GM23338 (cell line): ENCODE results near the gene PKLR. TPM values are rescaled to one million over a fixed set of nuclear protein-coding genes. Genes with fewer than 3 reads are reported as not detected.

Experiments
- ATAC-seq: fragments of 200-7000 bp; cut with Tn5 transposase; 3 replicates; pipeline ENCODE4 v1.9.1; 2020
- DNase-seq: peaks from one replicate; pipeline ENCODE4 v3.0.0-alpha.2; 2015; ENCODE audit warnings: low spot score
- H2AFZ ChIP-seq: fragments of 200-600 bp; sonication (generic); 2 replicates; pipeline ENCODE4 v1.8.0; 2016; ENCODE audit warnings: antibody characterized with exemption, mild to moderate bottlenecking, moderate library complexity
- H3F3A ChIP-seq: fragments of 200-600 bp; sonication (generic); replicated peaks from 2 replicates; pipeline ENCODE4 v1.8.0; 2017; ENCODE audit warnings: antibody characterized with exemption, mixed run types, low read depth
- H3K27ac ChIP-seq: fragments of 200-600 bp; sonication (generic); 2 replicates; pipeline ENCODE4 v1.6.1; 2016; ENCODE audit warnings: low read depth
- H3K27me3 ChIP-seq: fragments of 200-600 bp; sonication (generic); 2 replicates; pipeline ENCODE4 v1.8.0; 2016; ENCODE audit warnings: mild to moderate bottlenecking, mixed run types, moderate library complexity; ENCODE audit not compliant: insufficient read depth
- H3K36me3 ChIP-seq: fragments of 200-600 bp; sonication (generic); 2 replicates; pipeline ENCODE4 v1.8.0; 2016; ENCODE audit warnings: mild to moderate bottlenecking; ENCODE audit not compliant: insufficient read depth
- H3K4me1 ChIP-seq: fragments of 200-600 bp; sonication (generic); 2 replicates; pipeline ENCODE4 v1.8.0; 2016; ENCODE audit warnings: mild to moderate bottlenecking, moderate library complexity; ENCODE audit not compliant: insufficient read depth
- H3K4me2 ChIP-seq: fragments of 200-600 bp; sonication (generic); 2 replicates; pipeline ENCODE4 v1.7.1; 2017; ENCODE audit warnings: mixed run types
- H3K4me3 ChIP-seq: fragments of 200-600 bp; sonication (generic); 2 replicates; pipeline ENCODE4 v1.6.1; 2016; ENCODE audit warnings: mixed run types
- H3K79me2 ChIP-seq: fragments of 200-600 bp; sonication (generic); replicated peaks from 2 replicates; pipeline ENCODE4 v1.8.0; 2017; ENCODE audit warnings: mild to moderate bottlenecking; ENCODE audit not compliant: insufficient read depth
- H3K9me2 ChIP-seq: fragments of 200-600 bp; sonication (generic); 2 replicates; pipeline ENCODE4 v1.8.0; 2017; ENCODE audit not compliant: insufficient read depth
- H4K20me1 ChIP-seq: fragments of 200-600 bp; sonication (generic); replicated peaks from 2 replicates; pipeline ENCODE4 v1.8.0; 2017; ENCODE audit warnings: mild to moderate bottlenecking; ENCODE audit not compliant: insufficient read depth
- H3K27ac Mint-ChIP-seq: 2 replicates; pipeline ENCODE4 v1.8.0; 2020; ENCODE audit warnings: inconsistent platforms, mild to moderate bottlenecking, moderate library complexity, mixed read lengths
- H3K27me3 Mint-ChIP-seq: 3 replicates; pipeline ENCODE4 v1.8.0; 2022; ENCODE audit warnings: low read depth, mild to moderate bottlenecking, moderate library complexity, mixed read lengths, inconsistent platforms; ENCODE audit not compliant: insufficient read depth, poor library complexity
- H3K36me3 Mint-ChIP-seq: 3 replicates; pipeline ENCODE4 v1.8.0; 2021; ENCODE audit warnings: low read depth, mild to moderate bottlenecking, inconsistent platforms, moderate library complexity, mixed read lengths
- H3K4me1 Mint-ChIP-seq: 3 replicates; pipeline ENCODE4 v1.8.0; 2020; ENCODE audit warnings: mild to moderate bottlenecking, inconsistent platforms, mixed read lengths
- H3K4me3 Mint-ChIP-seq: 3 replicates; pipeline ENCODE4 v1.8.0; 2021; ENCODE audit warnings: moderate library complexity, mild to moderate bottlenecking, inconsistent platforms, mixed read lengths
- H3K9me3 Mint-ChIP-seq: 3 replicates; pipeline ENCODE4 v1.8.0; 2020; ENCODE audit warnings: moderate library complexity, mild to moderate bottlenecking, inconsistent platforms, mixed read lengths
- CREB1 ChIP-seq: fragments of 250-450 bp; sonication (Bioruptor Pico); IDR thresholded peaks from 2 replicates; pipeline ENCODE4 v1.5.0; 2020; ENCODE audit warnings: low read depth, mild to moderate bottlenecking, moderate library complexity
- EZH2phosphoT487 ChIP-seq: fragments of 200-600 bp; sonication (generic); IDR thresholded peaks from one replicate; pipeline ENCODE4 v1.8.1; 2018; ENCODE audit warnings: antibody characterized with exemption; ENCODE audit not compliant: unreplicated experiment
- JUNB ChIP-seq: IDR thresholded peaks from one replicate; pipeline ENCODE4 v1.6.1; 2016; ENCODE audit warnings: antibody characterized with exemption; ENCODE audit not compliant: unreplicated experiment
- NANOG ChIP-seq: IDR thresholded peaks from 2 replicates; pipeline ENCODE4 v1.6.1; 2016; ENCODE audit warnings: antibody characterized with exemption, borderline replicate concordance
- POLR2AphosphoS5 ChIP-seq: IDR thresholded peaks from 2 replicates; pipeline ENCODE4 v1.6.1; 2016; ENCODE audit warnings: antibody characterized with exemption, low read depth
- STAT1 ChIP-seq: IDR thresholded peaks from one replicate; pipeline ENCODE4 v1.6.1; 2016; ENCODE audit warnings: antibody characterized with exemption; ENCODE audit not compliant: unreplicated experiment
- ZNF114 ChIP-seq: fragments of 250-450 bp; sonication (Bioruptor Pico); IDR thresholded peaks from 2 replicates; pipeline ENCODE4 v1.5.0; 2020; ENCODE audit warnings: mild to moderate bottlenecking, moderate library complexity
- polyA plus RNA-seq: library from polyadenylated mRNA; unstranded; fragments of >200 nt; fragmentation: Nextera tagmentation; extraction: Ambion mirVana; gene quantifications from 2 replicates; pipeline ENCODE4 v1.2.1, GENCODE V29; 2016
- total RNA-seq: library from RNA; depleted of rRNA; stranded (reverse); fragments of >200 nt; shearing (Covaris generic); gene quantifications from 2 replicates; pipeline ENCODE4 v1.2.3, GENCODE V29; 2014
- TF ChIP-seq, protein P1 (sequence below): IDR thresholded peaks from 2 replicates; pipeline ENCODE4 v1.6.1; 2016; ENCODE audit warnings: antibody characterized with exemption
- TF ChIP-seq, protein P2 (sequence below), 2 experiments: fragments of 200-600 bp in 1 of 2; sonication (generic) in 1 of 2; conservative IDR thresholded peaks; 2 replicates each; pipeline versions ENCODE4 v1.5.1 to v1.6.1; 2016 to 2017; ENCODE audit warnings: antibody characterized with exemption in 2 of 2, low read depth in 2 of 2, mild to moderate bottlenecking in 2 of 2, moderate library complexity in 1 of 2

The PKLR gene
- total and polyA plus RNA-seq, 2 experiments from 2014 or later, result 2.0 to 3.7 TPM

DNA sequence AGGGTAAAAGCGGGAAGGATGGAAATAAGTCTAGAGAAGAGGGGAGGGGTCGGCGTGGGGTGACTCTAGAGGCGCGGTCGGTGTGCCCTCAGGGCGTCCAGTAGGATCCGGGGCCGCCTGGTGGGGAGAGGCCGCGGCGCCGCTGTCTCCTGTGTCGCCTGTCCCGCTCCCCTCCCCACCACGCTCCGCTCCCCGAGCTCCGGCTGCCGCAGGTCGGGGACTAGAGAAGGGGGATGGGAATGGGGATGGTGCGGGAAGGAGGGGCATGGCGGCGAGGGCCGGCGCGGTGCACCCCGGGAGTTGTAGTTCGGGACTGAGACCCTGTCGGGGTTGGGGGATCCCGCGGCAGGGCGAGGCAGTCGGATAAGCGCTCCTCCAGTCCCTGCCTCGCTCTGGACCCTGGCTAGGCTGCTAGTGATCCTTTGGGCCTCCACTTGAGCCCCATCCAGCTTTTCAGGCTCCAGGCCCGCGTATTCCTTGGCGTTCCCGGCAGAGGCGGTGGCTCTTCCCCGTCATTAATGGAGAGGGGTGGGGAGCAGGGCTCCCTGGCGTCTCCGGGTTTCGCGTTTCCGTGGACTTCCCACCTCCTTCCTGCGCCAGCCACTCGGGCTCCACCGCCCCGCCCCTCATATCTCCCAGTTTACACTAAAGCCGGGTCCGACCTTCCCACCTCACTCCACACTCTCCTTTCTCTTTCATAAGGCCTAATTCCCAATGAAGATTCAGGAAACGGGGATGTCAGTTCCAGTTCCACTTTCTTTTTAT lies 45.8 kb downstream of the PKLR start, which contains the start of gene ENTREP3:
Gene ENTREP3, minus strand, starts transcription at position 241 of the 765 bp plus-strand sequence. CDS start 606 bp downstream, outside the sequence.
- H3K4me1 Mint-ChIP-seq, result peaks cover 28% of the 10 kb centered on the region
- Histone ChIP-seq H3F3A (peaks cover 15% of the 10 kb centered on the region; the same call in 1 of the 2 replicates), H3K36me3 (peaks cover 9% of the 10 kb centered on the region; the same call in 1 of the 2 replicates), H3K27ac (peak within 1 kb of the TSS; percentile 76; the same call in 1 of the 2 replicates), H4K20me1 (no peaks in the 10 kb centered on the region), H3K79me2 (no peaks in the 10 kb centered on the region; the same call in none of the 2 replicates), H3K27me3 (no peaks in the 10 kb centered on the region), H3K4me1 (peaks cover 12% of the 10 kb centered on the region; the same call in 1 of the 2 replicates), H3K9me2 (no peaks in the 10 kb centered on the region), H2AFZ (peak within 1 kb of the TSS; percentile 88), H3K4me2 (peak within 1 kb of the TSS; percentile 98), H3K4me3 (peak within 1 kb of the TSS; percentile 89)
- peak within 1 kb of the TSS; percentile 57 for H3K27ac Mint-ChIP-seq
- DNase-seq, result peak; percentile 96
- TF ChIP-seq POLR2AphosphoS5 (peak; percentile 87), CREB1 (CRISPR knock-in tag) (0 out of 2 replicates have a peak, but pooled peaks have one; percentile 24), EZH2phosphoT487 (no peak)
- TF ChIP-seq, protein P1, sequence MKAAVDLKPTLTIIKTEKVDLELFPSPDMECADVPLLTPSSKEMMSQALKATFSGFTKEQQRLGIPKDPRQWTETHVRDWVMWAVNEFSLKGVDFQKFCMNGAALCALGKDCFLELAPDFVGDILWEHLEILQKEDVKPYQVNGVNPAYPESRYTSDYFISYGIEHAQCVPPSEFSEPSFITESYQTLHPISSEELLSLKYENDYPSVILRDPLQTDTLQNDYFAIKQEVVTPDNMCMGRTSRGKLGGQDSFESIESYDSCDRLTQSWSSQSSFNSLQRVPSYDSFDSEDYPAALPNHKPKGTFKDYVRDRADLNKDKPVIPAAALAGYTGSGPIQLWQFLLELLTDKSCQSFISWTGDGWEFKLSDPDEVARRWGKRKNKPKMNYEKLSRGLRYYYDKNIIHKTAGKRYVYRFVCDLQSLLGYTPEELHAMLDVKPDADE, result peak; percentile 79
- TF ChIP-seq, protein P2, sequence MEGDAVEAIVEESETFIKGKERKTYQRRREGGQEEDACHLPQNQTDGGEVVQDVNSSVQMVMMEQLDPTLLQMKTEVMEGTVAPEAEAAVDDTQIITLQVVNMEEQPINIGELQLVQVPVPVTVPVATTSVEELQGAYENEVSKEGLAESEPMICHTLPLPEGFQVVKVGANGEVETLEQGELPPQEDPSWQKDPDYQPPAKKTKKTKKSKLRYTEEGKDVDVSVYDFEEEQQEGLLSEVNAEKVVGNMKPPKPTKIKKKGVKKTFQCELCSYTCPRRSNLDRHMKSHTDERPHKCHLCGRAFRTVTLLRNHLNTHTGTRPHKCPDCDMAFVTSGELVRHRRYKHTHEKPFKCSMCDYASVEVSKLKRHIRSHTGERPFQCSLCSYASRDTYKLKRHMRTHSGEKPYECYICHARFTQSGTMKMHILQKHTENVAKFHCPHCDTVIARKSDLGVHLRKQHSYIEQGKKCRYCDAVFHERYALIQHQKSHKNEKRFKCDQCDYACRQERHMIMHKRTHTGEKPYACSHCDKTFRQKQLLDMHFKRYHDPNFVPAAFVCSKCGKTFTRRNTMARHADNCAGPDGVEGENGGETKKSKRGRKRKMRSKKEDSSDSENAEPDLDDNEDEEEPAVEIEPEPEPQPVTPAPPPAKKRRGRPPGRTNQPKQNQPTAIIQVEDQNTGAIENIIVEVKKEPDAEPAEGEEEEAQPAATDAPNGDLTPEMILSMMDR (conservative IDR thresholded peaks at IDR 0.05; ENCODE audit: low read depth in 2 of 2), result no peak
- peaks cover 16% of the 10 kb centered on the region for H3K27me3 Mint-ChIP-seq
- peak; percentile 79 for ATAC-seq
- H3K4me3 Mint-ChIP-seq, result peak within 1 kb of the TSS; percentile 83
- peaks cover 24% of the 10 kb centered on the region for H3K36me3 Mint-ChIP-seq
- no peaks in the 10 kb centered on the region for H3K9me3 Mint-ChIP-seq

DNA sequence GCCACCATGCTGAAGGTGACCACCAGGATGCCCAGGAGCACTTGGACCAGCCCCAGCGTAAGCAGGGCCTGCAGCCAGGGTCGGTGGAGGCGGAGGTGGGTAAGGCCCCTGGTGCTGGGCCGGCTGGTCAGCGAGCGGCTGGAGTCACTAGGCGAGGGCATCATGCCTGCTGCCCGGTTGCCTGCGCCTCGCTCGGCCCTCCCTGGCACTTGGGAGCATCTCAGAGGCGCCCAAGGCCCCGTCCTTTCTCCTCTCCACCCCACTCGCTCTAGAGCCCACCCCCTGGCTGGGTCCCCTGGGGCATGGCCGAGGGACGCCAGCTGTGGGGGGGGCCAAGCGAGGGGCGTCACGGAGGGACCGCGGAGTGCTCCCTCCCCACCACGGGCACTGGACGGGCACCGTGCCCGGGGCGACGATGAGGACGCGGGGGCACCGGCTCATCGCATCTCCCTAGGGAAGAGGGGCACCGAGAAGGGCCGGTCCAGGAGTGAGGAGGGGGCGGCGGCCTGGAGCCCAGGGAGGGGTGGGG lies 46.5 kb downstream of the PKLR start:
- Histone ChIP-seq H3K4me2 (peak overlapping the region; percentile 98), H3K4me3 (peak overlapping the region; percentile 89), H3K4me1 (peaks cover 16% of the 10 kb centered on the region; the same call in 1 of the 2 replicates), H3K79me2 (no peaks in the 10 kb centered on the region; the same call in 1 of the 2 replicates), H3K36me3 (peaks cover 9% of the 10 kb centered on the region; the same call in 1 of the 2 replicates), H2AFZ (peak overlapping the region; percentile 69; the same call in 1 of the 2 replicates), H3K27me3 (no peaks in the 10 kb centered on the region), H3K27ac (no peak overlapping the region), H3F3A (peaks cover 17% of the 10 kb centered on the region; the same call in 1 of the 2 replicates), H4K20me1 (no peaks in the 10 kb centered on the region), H3K9me2 (no peaks in the 10 kb centered on the region)
- Mint-ChIP-seq H3K4me3 (peak overlapping the region; percentile 83), H3K27me3 (peaks cover 13% of the 10 kb centered on the region), H3K9me3 (no peaks in the 10 kb centered on the region), H3K4me1 (peaks cover 28% of the 10 kb centered on the region), H3K27ac (no peak overlapping the region), H3K36me3 (peaks cover 20% of the 10 kb centered on the region)
- no peak for TF ChIP-seq ZNF114 (CRISPR knock-in tag)
- no peak for TF ChIP-seq JUNB
- TF ChIP-seq NANOG, result no peak
- no peak for TF ChIP-seq EZH2phosphoT487
- TF ChIP-seq STAT1, result no peak
- TF ChIP-seq, protein P1, result no peak
- ATAC-seq, result peak; percentile 9; the same call in 2 of the 3 replicates
- no peak for DNase-seq
